GM12864 (cell line): ENCODE data around the gene GNAL.

Source experiments
- DNase-seq: peaks from one replicate; pipeline ENCODE4 v3.0.0-alpha.2; 2011; ENCODE audit warnings: low read depth
- H3K4me3 ChIP-seq: 2 replicates; pipeline ENCODE4 v1.5.1; 2011; ENCODE audit warnings: mild to moderate bottlenecking, low read depth, low read length, control low read depth
- CTCF ChIP-seq: IDR thresholded peaks from 2 replicates; pipeline ENCODE4 v1.5.1; 2011; ENCODE audit warnings: low read depth, mild to moderate bottlenecking, moderate library complexity, low read length, control low read depth, inconsistent platforms; ENCODE audit errors: missing control alignments

GNAL gene

GRCh38 chr18:11901826-11902438 lies 212.9 kb downstream of the GNAL start:
- no peak for TF ChIP-seq CTCF
- no peak overlapping the region for H3K4me3 ChIP-seq
- no peak for DNase-seq

- no peak overlapping the region for H3K4me3 ChIP-seq
- no peak for TF ChIP-seq CTCF
- no peak for DNase-seq
Observed at GRCh38 chr18:11902522-11903292, 213.6 kb downstream of the GNAL start.

GRCh38 chr18:11905613-11906012 lies 216.5 kb downstream of the GNAL start:
- H3K4me3 ChIP-seq: no peak overlapping the region
- no peak for DNase-seq
- no peak for TF ChIP-seq CTCF

GRCh38 chr18:11906176-11906575 lies 217.1 kb downstream of the GNAL start:
- DNase-seq: no peak
- H3K4me3 ChIP-seq: no peak overlapping the region
- no peak for TF ChIP-seq CTCF

GRCh38 chr18:11906926-11907874 lies 218.1 kb downstream of the GNAL start:
- H3K4me3 ChIP-seq: peak overlapping the region; percentile 95
- DNase-seq: no peak
- TF ChIP-seq CTCF: no peak

GRCh38 chr18:11908182-11909060 lies 219.4 kb downstream of the GNAL start, which contains the start of gene MPPE1:
MPPE1 (minus strand) TSS chr18:11908317; CDS start chr18:11897264, 11,053 bp downstream.
- peak within 1 kb of the TSS; percentile 95 for H3K4me3 ChIP-seq
- DNase-seq: peak; percentile 67
- no peak for TF ChIP-seq CTCF
